Ishikawa (cell line): ENCODE results near the gene COL24A1.

Source experiments
- CEBPB ChIP-seq: IDR thresholded peaks from 2 replicates; pipeline ENCODE4 v1.6.1; 2012
- CREB1 ChIP-seq: IDR thresholded peaks from 2 replicates; pipeline ENCODE4 v1.6.1; 2012; ENCODE audit warnings: low read depth
- EGR1 ChIP-seq: IDR thresholded peaks from 2 replicates; pipeline ENCODE4 v1.6.1; 2012
- EP300 ChIP-seq: IDR thresholded peaks from 2 replicates; pipeline ENCODE4 v1.6.1; 2012; ENCODE audit warnings: borderline replicate concordance
- FOXM1 ChIP-seq: IDR thresholded peaks from 2 replicates; pipeline ENCODE4 v1.6.1; 2012; ENCODE audit warnings: low read depth, borderline replicate concordance
- RAD21 ChIP-seq: IDR thresholded peaks from 2 replicates; pipeline ENCODE4 v1.6.1; 2012; ENCODE audit warnings: low read depth
- TAF1 ChIP-seq: IDR thresholded peaks from 2 replicates; pipeline ENCODE4 v1.6.1; 2012; ENCODE audit warnings: low read depth, mild to moderate bottlenecking
- YY1 ChIP-seq: IDR thresholded peaks from 2 replicates; pipeline ENCODE4 v1.6.1; 2012; ENCODE audit warnings: low read depth
- TF ChIP-seq, protein P1 (sequence below): IDR thresholded peaks from 2 replicates; pipeline ENCODE4 v1.6.1; 2012
- TF ChIP-seq, protein P2 (sequence below): IDR thresholded peaks from 2 replicates; pipeline ENCODE4 v1.6.1; 2012
- TF ChIP-seq, protein P3 (sequence below): IDR thresholded peaks from 2 replicates; pipeline ENCODE4 v1.6.1; 2012; ENCODE audit warnings: low read depth, mild to moderate bottlenecking

DNA sequence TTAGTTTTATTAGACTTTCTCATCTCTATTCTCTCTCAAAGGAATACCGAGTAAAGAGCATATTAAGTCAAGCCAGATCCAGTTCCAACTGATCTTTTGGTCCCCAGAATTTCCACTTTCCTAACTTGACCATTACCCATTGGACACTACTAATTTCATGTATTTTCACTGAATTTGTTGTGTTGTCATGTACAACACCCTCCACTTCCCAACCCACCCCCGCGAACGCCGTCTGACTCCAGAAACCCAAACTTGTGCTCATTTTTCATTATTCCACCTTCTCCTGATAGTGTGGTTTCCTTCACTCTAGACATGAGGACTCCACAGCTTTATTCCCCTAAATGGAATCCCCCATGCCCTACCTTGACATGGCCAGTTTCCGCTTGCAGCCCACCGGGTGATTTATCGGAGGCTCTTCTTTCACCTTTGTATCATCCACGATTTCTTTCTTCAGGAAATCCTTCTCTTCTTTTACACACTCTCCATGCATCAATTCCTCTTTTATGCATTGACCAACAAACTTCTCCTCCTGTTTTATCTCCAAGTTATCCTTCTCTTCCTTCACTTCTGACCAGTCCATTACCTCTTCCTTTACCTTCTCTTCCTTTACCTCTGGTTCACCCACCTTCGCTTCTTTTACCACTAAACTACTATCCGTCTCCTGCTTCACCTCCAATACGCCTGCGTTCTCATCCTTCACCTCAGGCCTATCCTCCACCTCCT, 449.1 kb downstream of the COL24A1 start:
- TF ChIP-seq, protein P1, sequence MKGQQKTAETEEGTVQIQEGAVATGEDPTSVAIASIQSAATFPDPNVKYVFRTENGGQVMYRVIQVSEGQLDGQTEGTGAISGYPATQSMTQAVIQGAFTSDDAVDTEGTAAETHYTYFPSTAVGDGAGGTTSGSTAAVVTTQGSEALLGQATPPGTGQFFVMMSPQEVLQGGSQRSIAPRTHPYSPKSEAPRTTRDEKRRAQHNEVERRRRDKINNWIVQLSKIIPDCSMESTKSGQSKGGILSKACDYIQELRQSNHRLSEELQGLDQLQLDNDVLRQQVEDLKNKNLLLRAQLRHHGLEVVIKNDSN = no peak
- TF ChIP-seq, protein P2, sequence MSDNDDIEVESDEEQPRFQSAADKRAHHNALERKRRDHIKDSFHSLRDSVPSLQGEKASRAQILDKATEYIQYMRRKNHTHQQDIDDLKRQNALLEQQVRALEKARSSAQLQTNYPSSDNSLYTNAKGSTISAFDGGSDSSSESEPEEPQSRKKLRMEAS = no peak
- TF ChIP-seq CREB1 (no peak), RAD21 (no peak), CEBPB (no peak), EP300 (no peak), TAF1 (no peak), EGR1 (no peak), FOXM1 (no peak), YY1 (no peak)
- TF ChIP-seq, protein P3, sequence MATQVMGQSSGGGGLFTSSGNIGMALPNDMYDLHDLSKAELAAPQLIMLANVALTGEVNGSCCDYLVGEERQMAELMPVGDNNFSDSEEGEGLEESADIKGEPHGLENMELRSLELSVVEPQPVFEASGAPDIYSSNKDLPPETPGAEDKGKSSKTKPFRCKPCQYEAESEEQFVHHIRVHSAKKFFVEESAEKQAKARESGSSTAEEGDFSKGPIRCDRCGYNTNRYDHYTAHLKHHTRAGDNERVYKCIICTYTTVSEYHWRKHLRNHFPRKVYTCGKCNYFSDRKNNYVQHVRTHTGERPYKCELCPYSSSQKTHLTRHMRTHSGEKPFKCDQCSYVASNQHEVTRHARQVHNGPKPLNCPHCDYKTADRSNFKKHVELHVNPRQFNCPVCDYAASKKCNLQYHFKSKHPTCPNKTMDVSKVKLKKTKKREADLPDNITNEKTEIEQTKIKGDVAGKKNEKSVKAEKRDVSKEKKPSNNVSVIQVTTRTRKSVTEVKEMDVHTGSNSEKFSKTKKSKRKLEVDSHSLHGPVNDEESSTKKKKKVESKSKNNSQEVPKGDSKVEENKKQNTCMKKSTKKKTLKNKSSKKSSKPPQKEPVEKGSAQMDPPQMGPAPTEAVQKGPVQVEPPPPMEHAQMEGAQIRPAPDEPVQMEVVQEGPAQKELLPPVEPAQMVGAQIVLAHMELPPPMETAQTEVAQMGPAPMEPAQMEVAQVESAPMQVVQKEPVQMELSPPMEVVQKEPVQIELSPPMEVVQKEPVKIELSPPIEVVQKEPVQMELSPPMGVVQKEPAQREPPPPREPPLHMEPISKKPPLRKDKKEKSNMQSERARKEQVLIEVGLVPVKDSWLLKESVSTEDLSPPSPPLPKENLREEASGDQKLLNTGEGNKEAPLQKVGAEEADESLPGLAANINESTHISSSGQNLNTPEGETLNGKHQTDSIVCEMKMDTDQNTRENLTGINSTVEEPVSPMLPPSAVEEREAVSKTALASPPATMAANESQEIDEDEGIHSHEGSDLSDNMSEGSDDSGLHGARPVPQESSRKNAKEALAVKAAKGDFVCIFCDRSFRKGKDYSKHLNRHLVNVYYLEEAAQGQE = no peak
